Astrocyte (in vitro differentiated cells and primary cell): ENCODE results near the gene SEMA4B.

Experiments used
- CTCF ChIP-seq: IDR thresholded peaks from 2 replicates; pipeline ENCODE4 v1.5.1; 2011; ENCODE audit warnings: low read depth, mild to moderate bottlenecking, inconsistent platforms, low read length, moderate library complexity; ENCODE audit not compliant: insufficient read depth
- EZH2 ChIP-seq: IDR thresholded peaks from 2 replicates; pipeline ENCODE4 v1.6.1; 2012; ENCODE audit warnings: mild to moderate bottlenecking, low read length, inconsistent platforms; ENCODE audit not compliant: insufficient read depth

- TF ChIP-seq CTCF, result no peak
- TF ChIP-seq EZH2, result no peak
Measured at GRCh38 chr15:90181776-90182175, 19.4 kb upstream of the SEMA4B start.
